SK-N-SH (cell line): ENCODE data around the gene OR4F17.
"Not testable (repeated sequence)": the region's sequence is repeated elsewhere in the genome, so short reads cannot be mapped to it uniquely, and the experiment has no call there.

Source experiments
- EP300 ChIP-seq, 2 experiments: IDR thresholded peaks; 2 replicates each; pipeline versions ENCODE4 v1.4.0 to v1.6.1; 2012; ENCODE audit warnings: borderline replicate concordance in 1 of 2, low read depth in 1 of 2, low read length in 1 of 2
- EZH2phosphoT487 ChIP-seq: fragments of 200-600 bp; sonication (generic); IDR thresholded peaks from 2 replicates; pipeline ENCODE4 v1.6.1; 2017; ENCODE audit warnings: low read depth, mixed run types, mild to moderate bottlenecking, antibody characterized with exemption, moderate library complexity, borderline replicate concordance
- GABPA ChIP-seq: IDR thresholded peaks from 2 replicates; pipeline ENCODE4 v1.4.0; 2012; ENCODE audit warnings: low read depth, mild to moderate bottlenecking
- RFX5 ChIP-seq: IDR thresholded peaks from 2 replicates; pipeline ENCODE4 v1.6.1; 2012; ENCODE audit warnings: mild to moderate bottlenecking, improper control_type of control experiment, low read length
- TF ChIP-seq, protein P1 (sequence below): fragments of 200-600 bp; sonication (generic); IDR thresholded peaks from 2 replicates; pipeline ENCODE4 v1.6.1; 2017; ENCODE audit warnings: antibody characterized with exemption, mild to moderate bottlenecking, moderate library complexity
- TF ChIP-seq, protein P2 (sequence below): IDR thresholded peaks from 2 replicates; pipeline ENCODE4 v1.4.0; 2012; ENCODE audit warnings: low read depth, borderline replicate concordance
- TF ChIP-seq, protein P3 (sequence below): fragments of 150-350 bp; IDR thresholded peaks from 2 replicates; pipeline ENCODE4 v1.6.1; 2017; ENCODE audit warnings: antibody characterized with exemption, low read length, low read depth, borderline replicate concordance
- TF ChIP-seq, protein P4 (sequence below): IDR thresholded peaks from 2 replicates; pipeline ENCODE4 v1.4.0; 2012; ENCODE audit warnings: low read depth
- TF ChIP-seq, protein P5 (sequence below): IDR thresholded peaks from 2 replicates; pipeline ENCODE4 v1.6.1; 2012; ENCODE audit warnings: mild to moderate bottlenecking, low read depth, low read length, moderate library complexity

DNA sequence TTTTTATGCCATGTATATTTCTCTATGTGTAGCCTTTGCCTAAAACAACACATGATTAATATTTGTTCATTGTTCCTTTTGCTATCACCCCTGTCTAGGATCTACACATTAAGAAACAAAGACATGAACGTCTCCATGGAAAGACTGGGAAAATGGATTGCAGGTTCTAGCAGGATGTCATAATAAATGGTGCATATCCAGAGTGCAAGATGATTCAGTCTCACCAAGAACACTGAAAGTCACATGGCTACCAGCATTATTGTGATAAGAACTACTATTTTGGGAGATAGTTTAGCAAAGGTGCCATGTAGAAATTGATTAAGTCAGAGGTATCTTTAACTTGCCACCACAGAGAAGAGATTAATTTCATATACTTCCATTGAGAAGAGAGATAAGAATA, 12.1 kb upstream of the OR4F17 start:
- TF ChIP-seq, protein P1, sequence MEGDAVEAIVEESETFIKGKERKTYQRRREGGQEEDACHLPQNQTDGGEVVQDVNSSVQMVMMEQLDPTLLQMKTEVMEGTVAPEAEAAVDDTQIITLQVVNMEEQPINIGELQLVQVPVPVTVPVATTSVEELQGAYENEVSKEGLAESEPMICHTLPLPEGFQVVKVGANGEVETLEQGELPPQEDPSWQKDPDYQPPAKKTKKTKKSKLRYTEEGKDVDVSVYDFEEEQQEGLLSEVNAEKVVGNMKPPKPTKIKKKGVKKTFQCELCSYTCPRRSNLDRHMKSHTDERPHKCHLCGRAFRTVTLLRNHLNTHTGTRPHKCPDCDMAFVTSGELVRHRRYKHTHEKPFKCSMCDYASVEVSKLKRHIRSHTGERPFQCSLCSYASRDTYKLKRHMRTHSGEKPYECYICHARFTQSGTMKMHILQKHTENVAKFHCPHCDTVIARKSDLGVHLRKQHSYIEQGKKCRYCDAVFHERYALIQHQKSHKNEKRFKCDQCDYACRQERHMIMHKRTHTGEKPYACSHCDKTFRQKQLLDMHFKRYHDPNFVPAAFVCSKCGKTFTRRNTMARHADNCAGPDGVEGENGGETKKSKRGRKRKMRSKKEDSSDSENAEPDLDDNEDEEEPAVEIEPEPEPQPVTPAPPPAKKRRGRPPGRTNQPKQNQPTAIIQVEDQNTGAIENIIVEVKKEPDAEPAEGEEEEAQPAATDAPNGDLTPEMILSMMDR, result not testable (repeated sequence)
- not testable (repeated sequence) for TF ChIP-seq GABPA; EZH2phosphoT487; EP300 (IDR thresholded peaks at IDR 0.05; ENCODE audit: borderline replicate concordance in 1 of 2, low read depth in 1 of 2, low read length in 1 of 2); RFX5
- TF ChIP-seq, protein P2, sequence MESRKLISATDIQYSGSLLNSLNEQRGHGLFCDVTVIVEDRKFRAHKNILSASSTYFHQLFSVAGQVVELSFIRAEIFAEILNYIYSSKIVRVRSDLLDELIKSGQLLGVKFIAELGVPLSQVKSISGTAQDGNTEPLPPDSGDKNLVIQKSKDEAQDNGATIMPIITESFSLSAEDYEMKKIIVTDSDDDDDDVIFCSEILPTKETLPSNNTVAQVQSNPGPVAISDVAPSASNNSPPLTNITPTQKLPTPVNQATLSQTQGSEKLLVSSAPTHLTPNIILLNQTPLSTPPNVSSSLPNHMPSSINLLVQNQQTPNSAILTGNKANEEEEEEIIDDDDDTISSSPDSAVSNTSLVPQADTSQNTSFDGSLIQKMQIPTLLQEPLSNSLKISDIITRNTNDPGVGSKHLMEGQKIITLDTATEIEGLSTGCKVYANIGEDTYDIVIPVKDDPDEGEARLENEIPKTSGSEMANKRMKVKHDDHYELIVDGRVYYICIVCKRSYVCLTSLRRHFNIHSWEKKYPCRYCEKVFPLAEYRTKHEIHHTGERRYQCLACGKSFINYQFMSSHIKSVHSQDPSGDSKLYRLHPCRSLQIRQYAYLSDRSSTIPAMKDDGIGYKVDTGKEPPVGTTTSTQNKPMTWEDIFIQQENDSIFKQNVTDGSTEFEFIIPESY, result not testable (repeated sequence)
- TF ChIP-seq, protein P3, sequence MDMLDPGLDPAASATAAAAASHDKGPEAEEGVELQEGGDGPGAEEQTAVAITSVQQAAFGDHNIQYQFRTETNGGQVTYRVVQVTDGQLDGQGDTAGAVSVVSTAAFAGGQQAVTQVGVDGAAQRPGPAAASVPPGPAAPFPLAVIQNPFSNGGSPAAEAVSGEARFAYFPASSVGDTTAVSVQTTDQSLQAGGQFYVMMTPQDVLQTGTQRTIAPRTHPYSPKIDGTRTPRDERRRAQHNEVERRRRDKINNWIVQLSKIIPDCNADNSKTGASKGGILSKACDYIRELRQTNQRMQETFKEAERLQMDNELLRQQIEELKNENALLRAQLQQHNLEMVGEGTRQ, result not testable (repeated sequence)
- TF ChIP-seq, protein P4, sequence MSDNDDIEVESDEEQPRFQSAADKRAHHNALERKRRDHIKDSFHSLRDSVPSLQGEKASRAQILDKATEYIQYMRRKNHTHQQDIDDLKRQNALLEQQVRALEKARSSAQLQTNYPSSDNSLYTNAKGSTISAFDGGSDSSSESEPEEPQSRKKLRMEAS, result not testable (repeated sequence)
- TF ChIP-seq, protein P5, sequence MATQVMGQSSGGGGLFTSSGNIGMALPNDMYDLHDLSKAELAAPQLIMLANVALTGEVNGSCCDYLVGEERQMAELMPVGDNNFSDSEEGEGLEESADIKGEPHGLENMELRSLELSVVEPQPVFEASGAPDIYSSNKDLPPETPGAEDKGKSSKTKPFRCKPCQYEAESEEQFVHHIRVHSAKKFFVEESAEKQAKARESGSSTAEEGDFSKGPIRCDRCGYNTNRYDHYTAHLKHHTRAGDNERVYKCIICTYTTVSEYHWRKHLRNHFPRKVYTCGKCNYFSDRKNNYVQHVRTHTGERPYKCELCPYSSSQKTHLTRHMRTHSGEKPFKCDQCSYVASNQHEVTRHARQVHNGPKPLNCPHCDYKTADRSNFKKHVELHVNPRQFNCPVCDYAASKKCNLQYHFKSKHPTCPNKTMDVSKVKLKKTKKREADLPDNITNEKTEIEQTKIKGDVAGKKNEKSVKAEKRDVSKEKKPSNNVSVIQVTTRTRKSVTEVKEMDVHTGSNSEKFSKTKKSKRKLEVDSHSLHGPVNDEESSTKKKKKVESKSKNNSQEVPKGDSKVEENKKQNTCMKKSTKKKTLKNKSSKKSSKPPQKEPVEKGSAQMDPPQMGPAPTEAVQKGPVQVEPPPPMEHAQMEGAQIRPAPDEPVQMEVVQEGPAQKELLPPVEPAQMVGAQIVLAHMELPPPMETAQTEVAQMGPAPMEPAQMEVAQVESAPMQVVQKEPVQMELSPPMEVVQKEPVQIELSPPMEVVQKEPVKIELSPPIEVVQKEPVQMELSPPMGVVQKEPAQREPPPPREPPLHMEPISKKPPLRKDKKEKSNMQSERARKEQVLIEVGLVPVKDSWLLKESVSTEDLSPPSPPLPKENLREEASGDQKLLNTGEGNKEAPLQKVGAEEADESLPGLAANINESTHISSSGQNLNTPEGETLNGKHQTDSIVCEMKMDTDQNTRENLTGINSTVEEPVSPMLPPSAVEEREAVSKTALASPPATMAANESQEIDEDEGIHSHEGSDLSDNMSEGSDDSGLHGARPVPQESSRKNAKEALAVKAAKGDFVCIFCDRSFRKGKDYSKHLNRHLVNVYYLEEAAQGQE, result not testable (repeated sequence)
